Adrenal gland (tissue), 5 donors: ENCODE measurements around the gene OR7G1.

ENCODE experiments used
- CTCF ChIP-seq, 6 experiments: fragments of 450-650 bp in 4 of 6; fragments of 200-600 bp in 2 of 6; sonication (generic) in 1 of 6; IDR thresholded peaks; 1 replicate in 5 of 6; 2 replicates in 1 of 6; pipeline versions ENCODE4 v1.5.1 to v1.8.0; 2016 to 2021; ENCODE audit warnings: antibody characterized with exemption in 6 of 6, mild to moderate bottlenecking in 2 of 6, moderate library complexity in 1 of 6
- POLR2A ChIP-seq, 2 donors: fragments of 450-650 bp; IDR thresholded peaks; one replicate each; pipeline ENCODE4 v1.6.1; 2017; ENCODE audit warnings: antibody characterized with exemption in 2 of 2, mild to moderate bottlenecking in 2 of 2, moderate library complexity in 1 of 2
- donor health status: DM: no; HTN: no; CAD: no.

GRCh38 chr19:9150650-9151049 lies 35.1 kb upstream of the OR7G1 start:
- TF ChIP-seq CTCF (IDR thresholded peaks at IDR 0.05), result no peak
- TF ChIP-seq POLR2A (IDR thresholded peaks at IDR 0.05), result no peak
